HG03097 (cell line): ENCODE measurements around the gene ABI3BP.
"Not testable (repeated sequence)": the region's sequence is repeated elsewhere in the genome, so short reads cannot be mapped to it uniquely, and the experiment has no call there.

ENCODE experiments used
- ATAC-seq: cut with Tn5 transposase; IDR thresholded peaks from one replicate; pipeline ENCODE4 v1.9.1; 2021; ENCODE audit not compliant: unreplicated experiment, low FRiP score

Gene ABI3BP, protein sequence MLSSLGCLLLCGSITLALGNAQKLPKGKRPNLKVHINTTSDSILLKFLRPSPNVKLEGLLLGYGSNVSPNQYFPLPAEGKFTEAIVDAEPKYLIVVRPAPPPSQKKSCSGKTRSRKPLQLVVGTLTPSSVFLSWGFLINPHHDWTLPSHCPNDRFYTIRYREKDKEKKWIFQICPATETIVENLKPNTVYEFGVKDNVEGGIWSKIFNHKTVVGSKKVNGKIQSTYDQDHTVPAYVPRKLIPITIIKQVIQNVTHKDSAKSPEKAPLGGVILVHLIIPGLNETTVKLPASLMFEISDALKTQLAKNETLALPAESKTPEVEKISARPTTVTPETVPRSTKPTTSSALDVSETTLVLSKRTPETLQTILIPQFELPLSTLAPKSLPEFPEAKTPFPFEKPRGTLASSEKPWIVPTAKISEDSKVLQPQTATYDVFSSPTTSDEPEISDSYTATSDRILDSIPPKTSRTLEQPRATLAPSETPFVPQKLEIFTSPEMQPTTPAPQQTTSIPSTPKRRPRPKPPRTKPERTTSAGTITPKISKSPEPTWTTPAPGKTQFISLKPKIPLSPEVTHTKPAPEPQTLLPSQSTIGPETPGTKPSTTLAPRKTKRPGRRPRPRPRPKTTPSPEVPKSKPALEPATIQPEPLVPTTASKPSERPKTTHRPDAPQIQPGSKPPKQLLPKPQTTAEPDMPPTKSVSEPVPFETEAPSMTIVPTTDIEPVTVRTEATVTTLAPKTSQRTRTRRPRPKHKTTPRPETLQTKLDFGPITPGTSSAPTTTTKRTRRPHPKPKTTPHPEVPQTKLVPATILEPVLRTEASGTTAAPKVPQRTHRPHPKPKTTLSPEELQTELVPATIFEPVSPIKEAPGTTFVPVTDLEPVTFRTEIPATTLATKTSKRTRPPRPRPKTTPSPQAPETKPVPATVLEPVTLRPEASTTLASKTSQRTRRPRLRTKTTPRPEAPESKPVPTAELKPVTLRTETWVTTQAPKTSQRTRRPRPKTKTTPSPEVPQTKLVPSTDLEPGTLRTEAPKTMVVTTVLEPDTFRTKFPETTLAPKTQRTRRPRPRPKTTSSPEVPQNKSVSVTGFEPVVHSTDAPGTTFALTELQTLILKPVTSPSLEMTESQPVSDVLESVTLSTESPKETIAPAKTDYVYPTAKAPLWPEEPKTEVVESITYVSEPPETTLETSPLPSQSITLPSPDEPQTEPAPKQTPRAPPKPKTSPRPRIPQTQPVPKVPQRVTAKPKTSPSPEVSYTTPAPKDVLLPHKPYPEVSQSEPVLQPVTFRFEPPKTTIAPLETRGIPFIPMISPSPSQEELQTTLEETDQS (N-terminal part only)

DNA sequence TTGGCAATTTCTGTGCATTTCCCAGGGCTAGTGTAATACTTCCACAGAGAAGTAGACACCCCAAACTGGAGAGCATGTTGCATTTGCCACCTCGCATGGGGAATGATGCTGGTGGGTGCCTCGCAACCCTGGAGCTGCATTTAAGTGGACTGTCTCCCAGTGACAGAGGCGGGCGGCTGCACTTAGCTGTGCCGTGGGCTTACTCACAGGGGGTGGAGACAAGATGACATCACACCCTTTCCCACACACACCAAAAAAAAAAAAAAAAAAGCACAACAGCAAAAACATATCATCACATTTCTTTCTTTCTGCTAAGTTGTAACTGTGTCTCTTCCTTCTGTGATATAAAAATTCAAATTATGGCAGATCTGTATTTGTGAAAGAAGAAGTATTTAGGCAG lies at the start of gene ABI3BP:
Gene ABI3BP (minus strand): TSS at position 113 of the 400 bp plus-strand sequence. CDS start 37 bp downstream, at position 76.
- no peak for ATAC-seq

DNA sequence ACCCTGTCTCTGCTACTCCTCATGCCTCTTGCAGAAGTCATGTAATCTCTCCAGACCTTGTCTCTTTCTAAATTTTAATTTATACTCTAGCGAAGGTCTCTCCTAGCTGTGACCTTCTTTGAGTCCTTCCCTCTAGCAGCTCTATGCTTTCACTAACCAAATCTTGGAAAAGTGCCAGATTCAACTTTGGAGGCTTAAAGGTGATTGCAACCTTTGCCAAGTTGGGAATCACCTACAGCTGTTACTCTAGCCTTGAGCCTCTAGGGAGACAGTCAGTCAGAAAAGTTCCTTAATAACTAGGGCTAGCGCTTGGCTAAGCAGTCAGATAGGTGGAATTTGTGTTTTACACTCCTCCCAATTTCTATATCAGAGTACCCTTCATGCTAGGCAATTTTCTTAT lies 46.1 kb upstream of the ABI3BP start:
- ATAC-seq = no peak

DNA sequence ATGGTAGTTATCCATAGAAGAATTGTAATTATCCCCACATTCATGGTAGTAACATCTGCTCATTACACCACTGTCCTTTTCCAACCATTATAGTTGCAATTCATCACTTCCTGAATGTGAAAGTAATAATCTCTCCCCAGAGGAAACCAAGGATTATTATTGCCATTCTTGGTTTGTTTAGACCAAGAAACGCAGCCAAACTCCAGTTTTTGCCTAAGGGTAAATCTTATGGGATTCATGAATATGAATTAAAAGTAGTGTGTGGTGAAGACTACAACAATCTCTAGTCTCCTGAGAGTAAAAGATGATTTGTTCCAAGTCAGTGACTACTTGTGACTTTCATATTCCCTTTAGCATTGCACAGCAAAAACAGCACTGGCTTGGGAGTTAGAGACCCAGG lies 45.7 kb upstream of the ABI3BP start:
- no peak for ATAC-seq

DNA sequence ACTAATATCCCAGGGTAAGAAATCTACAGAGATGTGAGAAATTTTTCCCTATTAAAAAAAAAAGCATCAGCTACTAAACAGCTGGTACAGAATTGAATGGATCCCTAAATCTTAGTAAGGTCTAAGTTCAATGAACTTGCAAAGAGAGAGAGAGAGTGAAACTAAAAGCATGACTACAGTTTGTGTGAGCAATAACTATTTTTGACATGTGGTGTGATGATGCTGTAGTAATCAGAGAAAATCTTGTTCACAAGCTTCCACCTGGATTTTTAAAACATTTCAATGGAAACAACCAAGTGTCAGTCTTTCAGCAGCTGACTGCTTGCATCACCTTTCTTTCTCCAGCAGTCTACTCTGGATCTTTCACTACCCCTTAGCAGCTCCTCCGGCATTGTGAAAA lies 45.2 kb upstream of the ABI3BP start:
- ATAC-seq = no peak

GRCh38 chr3:101037613-101038012 lies 44.4 kb upstream of the ABI3BP start:
- ATAC-seq = no peak

GRCh38 chr3:101036676-101037075 lies 43.5 kb upstream of the ABI3BP start:
- ATAC-seq = no peak

- ATAC-seq = no peak
Observed at GRCh38 chr3:101036213-101036618, 43.0 kb upstream of the ABI3BP start.

DNA sequence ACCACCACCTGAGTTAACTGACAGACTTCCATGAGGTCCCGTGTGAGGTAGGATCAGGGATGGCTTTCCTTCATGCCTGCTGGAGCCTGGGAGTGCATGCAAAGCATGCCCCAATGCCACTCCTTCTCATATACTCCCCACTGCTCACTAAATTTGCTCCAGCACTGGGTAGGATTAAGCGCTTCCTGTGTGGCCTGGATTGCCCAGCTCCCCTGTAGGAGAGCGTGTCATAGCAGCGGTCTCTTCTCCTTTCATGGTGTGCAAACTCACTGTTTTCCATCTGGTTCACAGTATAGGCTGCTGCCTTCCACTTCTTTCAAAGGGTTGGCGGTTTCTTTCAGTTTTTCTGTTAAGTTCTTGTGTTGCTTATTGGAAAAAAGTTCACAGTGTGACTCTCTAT lies 34.1 kb upstream of the ABI3BP start:
- no peak for ATAC-seq

DNA sequence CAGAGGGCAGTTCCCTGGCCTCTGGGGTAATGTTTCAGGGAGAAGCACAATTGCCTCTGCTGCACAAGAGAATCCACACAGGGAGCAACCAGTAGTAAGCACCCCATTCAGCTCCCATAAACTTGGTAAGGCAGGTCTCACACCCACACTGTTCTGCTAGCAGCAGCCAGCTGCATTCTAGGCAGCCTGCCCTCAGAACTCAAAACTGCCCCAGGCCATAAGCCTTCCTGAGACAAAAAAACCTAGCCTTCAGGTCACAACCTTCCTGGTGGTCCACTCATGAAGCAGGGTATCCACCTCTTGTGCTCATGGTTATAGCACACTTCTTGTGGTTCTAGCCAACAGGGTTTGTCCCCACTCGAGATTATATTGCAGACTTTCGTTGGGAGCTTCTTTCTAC lies 33.7 kb upstream of the ABI3BP start:
- no peak for ATAC-seq

DNA sequence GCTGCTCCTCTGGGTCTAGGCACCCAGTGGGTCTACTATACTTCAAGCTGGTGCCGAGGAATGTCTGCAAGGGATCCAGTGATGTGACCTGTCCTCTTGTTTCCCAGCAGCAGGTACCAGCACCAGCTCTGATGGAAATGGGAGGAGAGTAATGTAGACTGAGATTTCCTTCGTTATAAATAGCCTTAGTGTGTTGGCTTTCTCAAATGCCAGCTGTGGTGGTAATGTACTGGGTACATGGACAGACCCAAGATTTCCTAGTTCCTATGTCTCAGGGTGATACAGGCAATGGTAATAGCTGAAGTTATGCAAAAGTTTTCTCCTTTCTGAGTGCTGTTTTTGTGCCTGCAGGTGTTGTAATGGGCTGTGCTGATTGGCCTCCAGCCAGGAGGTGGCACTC lies 33.0 kb upstream of the ABI3BP start:
- ATAC-seq = no peak

DNA sequence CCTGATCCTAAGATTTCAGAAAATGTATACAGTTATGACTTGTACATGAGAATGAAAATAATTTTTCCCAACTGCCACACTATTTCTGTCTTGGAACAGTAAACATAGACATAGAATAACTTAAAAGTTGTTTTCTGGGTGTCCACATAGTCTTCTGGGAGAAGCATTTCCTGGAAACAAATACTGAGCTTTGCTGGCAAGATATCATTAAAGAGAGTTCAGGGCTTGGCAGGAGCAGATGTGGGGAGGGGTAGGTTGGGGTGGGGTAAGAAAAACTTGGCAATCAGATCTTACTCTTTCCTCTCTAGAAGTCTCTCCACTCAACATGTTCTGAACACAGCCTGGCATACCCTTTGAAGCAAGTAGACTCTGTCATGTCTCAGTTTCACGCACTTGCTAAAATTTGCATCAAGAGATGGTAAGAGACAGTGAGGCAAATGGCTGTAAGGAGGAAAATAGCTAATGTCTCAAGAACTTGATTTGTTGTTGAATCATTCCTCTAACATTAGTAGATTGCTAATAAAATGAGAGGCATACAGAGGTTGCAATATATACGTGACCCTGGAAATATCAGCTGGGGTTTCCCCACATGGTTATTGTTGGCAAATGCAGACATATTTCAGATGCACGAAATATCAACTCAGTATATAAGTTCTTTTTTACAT lies 27.3 kb upstream of the ABI3BP start:
- ATAC-seq = no peak

- ATAC-seq = no peak
Observed at GRCh38 chr3:101017017-101017416, 23.8 kb upstream of the ABI3BP start.

DNA sequence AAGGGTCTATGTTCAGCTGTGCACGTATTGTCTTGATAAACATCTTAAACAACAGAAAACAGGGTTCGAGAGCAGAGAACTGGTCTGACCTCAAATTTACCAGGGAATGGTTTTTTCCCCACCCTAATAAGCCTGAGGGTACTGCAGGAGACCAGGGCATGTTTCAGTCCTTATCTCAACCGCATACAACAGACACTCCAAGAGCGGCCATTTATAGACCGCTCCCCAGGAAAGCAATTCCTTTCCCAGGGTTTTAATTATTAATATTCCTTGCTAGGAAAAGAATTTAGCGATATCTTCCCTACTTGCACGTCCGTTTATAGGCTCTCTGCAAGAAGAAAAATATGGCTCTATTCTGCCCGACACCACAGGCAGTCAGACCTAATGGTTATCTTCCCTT lies 19.1 kb upstream of the ABI3BP start:
- ATAC-seq = not testable (repeated sequence)

GRCh38 chr3:101011136-101011535 lies 17.9 kb upstream of the ABI3BP start:
- no peak for ATAC-seq

DNA sequence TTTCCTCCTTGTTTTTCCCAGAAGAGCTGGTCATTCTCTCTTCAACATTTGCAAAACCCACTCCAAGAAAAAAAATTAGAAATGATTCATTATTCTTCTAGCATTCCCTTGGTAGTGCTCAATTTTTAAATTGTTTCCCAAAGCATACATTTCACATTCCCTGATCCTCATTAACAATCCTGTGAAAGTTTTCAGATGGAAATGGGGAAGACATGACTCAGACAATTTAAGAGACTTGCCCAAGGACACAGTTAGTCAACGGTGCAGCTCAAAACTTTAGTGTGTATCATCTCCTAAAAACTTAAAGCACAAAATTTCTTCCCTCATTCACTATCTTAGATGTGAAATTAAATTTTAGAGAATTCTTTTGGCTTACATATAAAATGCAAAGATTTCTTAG lies 17.1 kb upstream of the ABI3BP start:
- no peak for ATAC-seq

GRCh38 chr3:101009386-101009785 lies 16.2 kb upstream of the ABI3BP start:
- ATAC-seq = no peak

- ATAC-seq = no peak
Observed at GRCh38 chr3:100999160-100999559, 5.9 kb upstream of the ABI3BP start.

- no peak for ATAC-seq
Observed at GRCh38 chr3:100994809-100995208, 1.6 kb upstream of the ABI3BP start.

DNA sequence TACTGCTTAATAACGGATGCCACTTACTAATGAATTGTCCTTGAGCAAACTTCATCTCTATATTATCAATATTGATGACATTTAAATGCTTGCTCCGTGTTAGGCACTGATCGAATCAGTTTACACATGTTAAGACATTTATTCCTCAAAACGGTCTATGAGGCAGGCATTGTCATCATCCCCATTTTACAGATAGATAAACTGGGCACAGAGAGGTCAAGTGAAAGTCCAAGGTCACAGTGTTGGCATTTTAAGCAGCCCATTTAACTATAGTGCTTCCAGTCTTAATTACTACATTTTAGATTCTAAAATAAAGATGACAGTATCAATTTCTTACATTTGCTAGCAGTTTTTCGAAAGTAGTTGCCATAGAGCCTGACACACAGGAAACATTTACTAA lies 966 bp upstream of the ABI3BP start:
- no peak for ATAC-seq
